ENCODE measurements around the gene FAM43A.
A peak's percentile ranks its signal among the peaks of the same experiment; 100 is the strongest.

Gene FAM43A

DNA sequence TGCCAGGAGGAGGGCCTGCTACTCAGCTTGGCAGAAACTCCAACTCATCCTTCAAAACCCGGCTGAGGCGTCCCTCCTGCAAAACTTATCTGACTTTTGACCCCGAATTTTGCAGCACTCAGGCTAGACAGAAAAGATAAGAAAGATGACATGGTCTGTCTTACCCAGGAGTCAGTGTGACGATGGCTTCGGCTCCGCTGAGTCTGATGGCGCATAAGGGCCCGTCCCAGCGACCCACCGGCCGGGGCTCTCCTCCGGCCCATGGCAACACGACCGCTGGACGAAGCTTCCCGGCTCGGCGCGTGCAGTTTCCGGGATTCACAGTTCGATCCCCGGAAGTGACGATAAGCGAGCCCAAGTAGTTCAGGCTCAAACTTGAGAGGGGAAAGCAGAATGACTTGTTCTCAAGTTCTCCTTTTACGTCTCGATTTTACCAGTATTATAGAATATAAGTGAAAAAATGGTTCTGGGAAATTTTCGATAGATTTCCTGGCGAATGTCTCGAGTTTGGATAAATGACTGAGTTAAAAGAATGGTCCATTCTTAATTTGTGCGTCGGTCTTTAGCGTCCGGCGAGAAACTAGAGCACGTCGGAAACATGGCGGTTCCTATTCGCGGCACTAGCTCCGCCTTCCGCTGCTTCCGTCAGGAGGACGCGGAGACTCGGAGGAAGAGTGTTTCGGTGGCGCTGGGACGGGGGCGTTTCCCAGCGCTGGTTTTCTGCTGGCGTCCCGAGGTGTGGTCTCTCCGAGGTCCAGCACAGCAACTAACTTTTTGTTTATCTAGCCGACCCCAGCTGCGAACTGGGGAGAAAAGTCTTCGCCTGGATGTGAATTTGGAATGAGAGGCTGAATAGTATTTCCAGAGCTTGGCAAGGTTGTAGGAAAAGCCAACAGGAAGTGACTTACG lies 13.5 kb upstream of the FAM43A start, which contains the start of gene LSG1:
Gene LSG1, minus strand, starts transcription at position 292 of the 909 bp plus-strand sequence. Its CDS starts 29 bp downstream, at position 263.
- Histone ChIP-seq H3K36me3 (ENCODE audit: insufficient read depth, low read length) (peaks cover 21% of the 10 kb centered on the region), H3K4me3 (peak within 1 kb of the TSS; percentile 88), H3K9ac (ENCODE audit: insufficient read length) (peak within 1 kb of the TSS; percentile 99), H3K27ac (peak within 1 kb of the TSS; percentile 98), H3K9me3 (ENCODE audit: low read depth, low read length) (no peaks in the 10 kb centered on the region)
- TF ChIP-seq FOXP2 (optimal IDR thresholded peaks at IDR 0.05; ENCODE audit: control extremely low read depth, extremely low read length, insufficient read depth) (peak; percentile 72), EZH2 (IDR thresholded peaks at IDR 0.05) (no peak), POLR2AphosphoS5 (IDR thresholded peaks at IDR 0.05; ENCODE audit: borderline replicate concordance, low read depth, low read length) (peak; percentile 77)
- peak; percentile 95 for DNase-seq (ENCODE audit: low read depth, low spot score)

DNA sequence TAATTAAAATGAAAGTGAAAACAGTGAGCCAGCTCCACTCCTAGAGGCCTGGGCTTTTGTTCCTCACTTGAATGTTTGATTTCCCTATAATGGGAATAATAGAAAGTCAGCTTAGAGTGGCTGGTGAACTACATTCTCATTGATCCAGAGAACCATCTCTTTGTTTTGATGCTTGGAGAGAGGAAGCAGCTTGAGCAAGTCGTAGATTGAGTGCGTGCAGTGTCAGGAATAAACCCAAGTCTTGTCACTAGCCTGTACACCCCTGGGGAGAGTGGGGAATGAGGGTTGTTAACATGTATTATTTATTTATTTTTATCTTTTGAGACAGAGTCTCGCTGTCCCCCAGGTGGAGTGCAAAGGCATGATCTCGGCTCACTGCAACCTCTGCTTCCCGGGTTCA lies 12.8 kb upstream of the FAM43A start:
- no peak for DNase-seq (ENCODE audit: low read depth, low spot score)
- peaks cover 21% of the 10 kb centered on the region for H3K36me3 ChIP-seq (ENCODE audit: insufficient read depth, low read length)
- H3K4me3 ChIP-seq: peak overlapping the region; percentile 88
- no peak overlapping the region for H3K27ac ChIP-seq
- H3K9me3 ChIP-seq (ENCODE audit: low read depth, low read length): no peaks in the 10 kb centered on the region
- TF ChIP-seq EZH2 (IDR thresholded peaks at IDR 0.05) (no peak), POLR2AphosphoS5 (IDR thresholded peaks at IDR 0.05; ENCODE audit: borderline replicate concordance, low read depth, low read length) (no peak), FOXP2 (optimal IDR thresholded peaks at IDR 0.05; ENCODE audit: control extremely low read depth, extremely low read length, insufficient read depth) (no peak)
- H3K9ac ChIP-seq (ENCODE audit: insufficient read length): peak overlapping the region; percentile 99

DNA sequence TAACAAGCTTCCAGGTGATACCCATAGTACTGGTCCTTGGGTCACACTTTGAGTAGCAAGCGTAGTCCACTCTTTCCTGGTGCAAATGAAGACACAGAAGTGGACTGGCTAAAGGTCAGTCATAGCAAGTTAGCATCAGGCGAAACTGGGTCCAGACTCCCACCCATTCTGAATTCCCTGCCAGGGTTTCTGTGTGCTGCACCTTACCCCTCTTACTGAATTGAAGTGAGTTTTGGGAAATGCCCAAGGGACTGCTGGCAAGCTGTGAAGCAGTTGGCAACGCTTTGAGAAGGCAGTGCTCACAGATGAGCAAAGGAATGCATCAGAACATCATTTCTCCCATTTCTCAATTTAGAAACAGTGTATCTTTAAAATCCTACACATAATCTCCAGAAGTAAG lies 11.9 kb upstream of the FAM43A start:
- no peak for DNase-seq (ENCODE audit: low read depth, low spot score)
- peaks cover 12% of the 10 kb centered on the region for H3K36me3 ChIP-seq (ENCODE audit: insufficient read depth, low read length)
- H3K9ac ChIP-seq (ENCODE audit: insufficient read length): no peak overlapping the region
- no peak for TF ChIP-seq EZH2 (IDR thresholded peaks at IDR 0.05)
- TF ChIP-seq POLR2AphosphoS5 (IDR thresholded peaks at IDR 0.05; ENCODE audit: borderline replicate concordance, low read depth, low read length): no peak
- no peaks in the 10 kb centered on the region for H3K9me3 ChIP-seq (ENCODE audit: low read depth, low read length)
- no peak overlapping the region for H3K4me3 ChIP-seq
- no peak overlapping the region for H3K27ac ChIP-seq

- Histone ChIP-seq H3K4me3 (no peak overlapping the region), H3K9ac (ENCODE audit: insufficient read length) (no peak overlapping the region), H3K9me3 (ENCODE audit: low read depth, low read length) (no peaks in the 10 kb centered on the region), H3K27ac (no peak overlapping the region), H3K36me3 (ENCODE audit: insufficient read depth, low read length) (no peaks in the 10 kb centered on the region)
- TF ChIP-seq EZH2 (IDR thresholded peaks at IDR 0.05): no peak
- no peak for TF ChIP-seq FOXP2 (optimal IDR thresholded peaks at IDR 0.05; ENCODE audit: control extremely low read depth, extremely low read length, insufficient read depth)
- no peak for TF ChIP-seq POLR2AphosphoS5 (IDR thresholded peaks at IDR 0.05; ENCODE audit: borderline replicate concordance, low read depth, low read length)
- no peak for DNase-seq (ENCODE audit: low read depth, low spot score)
Observed at GRCh38 chr3:194675081-194675640, 10.5 kb upstream of the FAM43A start.

GRCh38 chr3:194675680-194676079 lies 10.0 kb upstream of the FAM43A start:
- Histone ChIP-seq H3K9me3 (ENCODE audit: low read depth, low read length) (no peaks in the 10 kb centered on the region), H3K4me3 (no peak overlapping the region), H3K27ac (no peak overlapping the region), H3K36me3 (ENCODE audit: insufficient read depth, low read length) (no peaks in the 10 kb centered on the region), H3K9ac (ENCODE audit: insufficient read length) (no peak overlapping the region)
- no peak for DNase-seq (ENCODE audit: low read depth, low spot score)
- TF ChIP-seq EZH2 (IDR thresholded peaks at IDR 0.05) (no peak), FOXP2 (optimal IDR thresholded peaks at IDR 0.05; ENCODE audit: control extremely low read depth, extremely low read length, insufficient read depth) (no peak), POLR2AphosphoS5 (IDR thresholded peaks at IDR 0.05; ENCODE audit: borderline replicate concordance, low read depth, low read length) (no peak)

- H3K36me3 ChIP-seq (ENCODE audit: insufficient read depth, low read length): no peaks in the 10 kb centered on the region
- H3K9ac ChIP-seq (ENCODE audit: insufficient read length): no peak overlapping the region
- DNase-seq (ENCODE audit: low read depth, low spot score): no peak
- TF ChIP-seq EZH2 (IDR thresholded peaks at IDR 0.05): no peak
- TF ChIP-seq POLR2AphosphoS5 (IDR thresholded peaks at IDR 0.05; ENCODE audit: borderline replicate concordance, low read depth, low read length): no peak
- no peak for TF ChIP-seq FOXP2 (optimal IDR thresholded peaks at IDR 0.05; ENCODE audit: control extremely low read depth, extremely low read length, insufficient read depth)
- H3K4me3 ChIP-seq: no peak overlapping the region
- no peak overlapping the region for H3K27ac ChIP-seq
- no peaks in the 10 kb centered on the region for H3K9me3 ChIP-seq (ENCODE audit: low read depth, low read length)
Observed at GRCh38 chr3:194676471-194676870, 9.2 kb upstream of the FAM43A start.

GRCh38 chr3:194680888-194681615 lies 4.6 kb upstream of the FAM43A start:
- no peak overlapping the region for H3K9ac ChIP-seq (ENCODE audit: insufficient read length)
- TF ChIP-seq POLR2AphosphoS5 (IDR thresholded peaks at IDR 0.05; ENCODE audit: borderline replicate concordance, low read depth, low read length): no peak
- no peak for TF ChIP-seq FOXP2 (optimal IDR thresholded peaks at IDR 0.05; ENCODE audit: control extremely low read depth, extremely low read length, insufficient read depth)
- no peak for TF ChIP-seq EZH2 (IDR thresholded peaks at IDR 0.05)
- no peak overlapping the region for H3K4me3 ChIP-seq
- H3K27ac ChIP-seq: no peak overlapping the region
- H3K9me3 ChIP-seq (ENCODE audit: low read depth, low read length): no peaks in the 10 kb centered on the region
- no peaks in the 10 kb centered on the region for H3K36me3 ChIP-seq (ENCODE audit: insufficient read depth, low read length)
- DNase-seq (ENCODE audit: low read depth, low spot score): no peak

DNA sequence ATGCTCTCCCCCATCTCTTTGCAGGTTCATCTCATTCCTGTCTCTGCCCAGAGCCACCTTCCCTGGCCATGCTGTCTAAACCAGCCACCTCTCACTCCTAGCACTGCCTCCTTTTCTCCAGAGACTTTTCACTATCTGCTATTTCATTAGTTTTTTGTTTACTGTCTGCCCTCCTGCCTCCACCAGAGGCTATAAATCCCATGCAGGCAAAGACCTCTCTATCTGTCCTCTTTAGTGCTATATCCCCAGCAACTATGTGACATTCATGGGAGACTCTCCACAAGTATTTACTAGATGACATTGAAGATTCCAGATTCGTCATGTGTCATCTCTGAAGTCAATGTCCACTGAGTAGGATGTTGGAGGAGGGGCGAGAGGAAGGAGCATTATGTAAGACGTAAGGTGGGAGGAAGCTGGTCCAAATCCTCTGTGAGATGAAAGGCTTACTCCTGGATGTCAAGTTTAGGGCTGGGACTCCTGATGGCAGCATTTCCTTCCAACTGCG lies 3.4 kb upstream of the FAM43A start:
- no peak for TF ChIP-seq FOXP2 (optimal IDR thresholded peaks at IDR 0.05; ENCODE audit: control extremely low read depth, extremely low read length, insufficient read depth)
- TF ChIP-seq POLR2AphosphoS5 (IDR thresholded peaks at IDR 0.05; ENCODE audit: borderline replicate concordance, low read depth, low read length): no peak
- no peak for TF ChIP-seq EZH2 (IDR thresholded peaks at IDR 0.05)

More for the DNA sequence above, 3.4 kb upstream of the FAM43A start:
- DNase-seq (ENCODE audit: low read depth, low spot score): no peak
- H3K36me3 ChIP-seq (ENCODE audit: insufficient read depth, low read length): no peaks in the 10 kb centered on the region; the same call in 1 of the 2 replicates
- no peaks in the 10 kb centered on the region for H3K9me3 ChIP-seq (ENCODE audit: low read depth, low read length)
- H3K27ac ChIP-seq: no peak overlapping the region
- peak overlapping the region; percentile 3 for H3K9ac ChIP-seq (ENCODE audit: insufficient read length)
- no peak overlapping the region for H3K4me3 ChIP-seq

All from SK-N-MC (cell line).